ENCODE measurements around the gene EEF1G. TPM values are rescaled to one million over a fixed set of nuclear protein-coding genes. Genes with fewer than 3 reads are reported as not detected.
"Not testable (repeated sequence)": the region's sequence is repeated elsewhere in the genome, so short reads cannot be mapped to it uniquely, and the experiment has no call there.

EEF1G gene
- total and polyA plus RNA-seq, 7 donors, result 1,344 to 2,108 (median 1,779) TPM

- Histone ChIP-seq H3K36me3 (peaks cover 16 to 56% (median 42%) of the 10 kb centered on the region in 4 donors), H3K4me3 (peak within 1 kb of the TSS; percentile 57 to 83 (median 71)), H3K4me1 (peaks cover 0 to 33% (median 28%) of the 10 kb centered on the region in 4 donors), H3K9me3 (no peaks in the 10 kb centered on the region), H3K27ac (peak within 1 kb of the TSS; percentile 91 to 97 (median 97)), H3K27me3 (no peaks in the 10 kb centered on the region)
- intact Hi-C loops (cut with DNase I), result loop anchor here (2.0 kb wide), 1 partner anchor 17 kb away; no protein-coding TSS in a partner anchor
- peak; percentile 99 for DNase-seq
- TF ChIP-seq EP300 (IDR thresholded peaks at IDR 0.05) (peak in 1 of 4 donors; percentile 61), POLR2A (IDR thresholded peaks at IDR 0.05) (peak; percentile 79 to 80), POLR2AphosphoS5 (IDR thresholded peaks at IDR 0.05) (peak; percentile 94 to 98 (median 96))
- TF ChIP-seq, protein P1, sequence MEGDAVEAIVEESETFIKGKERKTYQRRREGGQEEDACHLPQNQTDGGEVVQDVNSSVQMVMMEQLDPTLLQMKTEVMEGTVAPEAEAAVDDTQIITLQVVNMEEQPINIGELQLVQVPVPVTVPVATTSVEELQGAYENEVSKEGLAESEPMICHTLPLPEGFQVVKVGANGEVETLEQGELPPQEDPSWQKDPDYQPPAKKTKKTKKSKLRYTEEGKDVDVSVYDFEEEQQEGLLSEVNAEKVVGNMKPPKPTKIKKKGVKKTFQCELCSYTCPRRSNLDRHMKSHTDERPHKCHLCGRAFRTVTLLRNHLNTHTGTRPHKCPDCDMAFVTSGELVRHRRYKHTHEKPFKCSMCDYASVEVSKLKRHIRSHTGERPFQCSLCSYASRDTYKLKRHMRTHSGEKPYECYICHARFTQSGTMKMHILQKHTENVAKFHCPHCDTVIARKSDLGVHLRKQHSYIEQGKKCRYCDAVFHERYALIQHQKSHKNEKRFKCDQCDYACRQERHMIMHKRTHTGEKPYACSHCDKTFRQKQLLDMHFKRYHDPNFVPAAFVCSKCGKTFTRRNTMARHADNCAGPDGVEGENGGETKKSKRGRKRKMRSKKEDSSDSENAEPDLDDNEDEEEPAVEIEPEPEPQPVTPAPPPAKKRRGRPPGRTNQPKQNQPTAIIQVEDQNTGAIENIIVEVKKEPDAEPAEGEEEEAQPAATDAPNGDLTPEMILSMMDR (IDR thresholded peaks at IDR 0.05), result no peak
- 0% methylated on average over 58 of the region's 58 CpGs for WGBS, 2 donors
These were observed 17.9 kb upstream of the EEF1G start, which contains the start of gene TUT1 for GRCh38 chr11:62591448-62592145. TSS of gene TUT1 (minus strand) at chr11:62591523. CDS start at chr11:62591485, 38 bp downstream.

GRCh38 chr11:62588966-62589637 is 15.4 kb upstream of the EEF1G start:
- TF ChIP-seq, protein P1 (IDR thresholded peaks at IDR 0.05), result no peak
- TF ChIP-seq POLR2A (IDR thresholded peaks at IDR 0.05) (no peak), POLR2AphosphoS5 (IDR thresholded peaks at IDR 0.05) (no peak), EP300 (IDR thresholded peaks at IDR 0.05) (no peak)
- intact Hi-C loops (cut with DNase I), result no loop called here
- Histone ChIP-seq H3K36me3 (peaks cover 0 to 55% (median 25%) of the 10 kb centered on the region in 4 donors), H3K9me3 (no peaks in the 10 kb centered on the region), H3K4me3 (no peak overlapping the region), H3K4me1 (peaks cover 0 to 33% (median 28%) of the 10 kb centered on the region in 4 donors), H3K27me3 (no peaks in the 10 kb centered on the region), H3K27ac (no peak overlapping the region)
- WGBS, 2 donors, result 68% methylated on average over 18 of the region's 18 CpGs
- DNase-seq, result no peak

DNA sequence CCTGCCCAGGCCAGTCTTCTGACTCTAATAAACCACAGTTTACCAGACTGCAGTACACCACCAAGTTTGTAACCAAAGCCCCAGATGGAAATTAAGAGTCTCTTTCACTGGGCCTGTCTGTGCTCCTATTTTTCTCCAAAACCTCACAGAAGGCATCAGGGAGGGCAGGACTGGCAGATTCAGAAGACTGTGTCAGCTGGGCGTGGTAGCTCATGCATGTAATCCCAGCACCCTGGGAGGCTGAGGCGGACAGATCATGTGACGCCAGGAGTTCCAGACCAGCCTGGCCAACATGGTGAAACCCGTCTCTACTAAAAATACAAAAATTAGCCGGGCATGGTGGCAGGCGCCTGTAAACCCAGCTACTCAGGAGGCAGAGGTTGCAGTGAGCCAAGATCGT is 11.7 kb upstream of the EEF1G start:
- DNase-seq; H3K27me3 ChIP-seq; intact Hi-C loops (cut with DNase I); H3K4me3 ChIP-seq; H3K27ac ChIP-seq; H3K9me3 ChIP-seq: not testable (repeated sequence)
- H3K4me1 ChIP-seq, result peaks cover 0 to 15% (median 5%) of the 10 kb centered on the region in 4 donors
- peaks cover 0 to 77% (median 30%) of the 10 kb centered on the region in 4 donors for H3K36me3 ChIP-seq
- 85 to 95% methylated on average over 7 of the region's 7 CpGs for WGBS, 2 donors

GRCh38 chr11:62581735-62582134 is 8.0 kb upstream of the EEF1G start:
- H3K27me3 ChIP-seq; intact Hi-C loops (cut with DNase I); H3K9me3 ChIP-seq; H3K4me1 ChIP-seq; H3K4me3 ChIP-seq; DNase-seq; H3K27ac ChIP-seq: not testable (repeated sequence)
- WGBS, 2 donors, result 97% methylated on average over 4 of the region's 4 CpGs
- H3K36me3 ChIP-seq, result peaks cover 0 to 88% (median 22%) of the 10 kb centered on the region in 4 donors

DNA sequence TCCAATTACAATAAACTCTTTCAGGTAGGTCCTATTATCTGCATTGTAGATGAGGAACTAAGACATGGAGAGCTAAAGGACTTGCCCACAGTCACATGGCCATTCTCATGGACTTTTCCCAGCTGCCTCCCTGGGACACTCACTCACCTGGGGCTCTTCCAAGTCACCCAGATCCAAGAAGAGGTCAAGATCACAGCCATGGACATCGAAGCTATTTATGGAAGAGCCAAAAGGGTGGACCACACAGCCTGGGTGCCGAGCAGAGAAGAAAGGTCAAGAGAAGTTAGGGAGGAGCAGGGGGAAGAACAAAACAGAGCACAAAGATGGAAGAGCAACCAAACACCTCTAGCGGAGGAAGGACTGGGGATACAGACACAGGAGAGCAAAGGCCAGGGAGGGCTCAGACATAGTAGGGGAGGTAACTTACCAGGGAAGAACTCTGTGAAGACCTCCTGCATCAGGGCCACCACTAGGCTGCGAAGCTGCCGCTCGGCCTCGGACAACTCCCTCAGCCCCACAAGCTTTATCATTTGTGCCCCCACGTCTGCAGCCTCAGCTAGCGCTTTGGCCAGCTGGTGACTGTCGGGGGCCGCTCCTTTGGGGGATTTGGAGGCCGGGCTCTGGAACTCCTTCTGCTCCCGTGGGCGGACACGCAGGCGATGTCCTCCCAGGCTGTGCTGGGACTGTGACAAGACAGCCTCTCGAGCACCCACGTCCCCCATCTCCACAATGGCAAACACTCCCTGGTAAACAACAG is 7.4 kb upstream of the EEF1G start:
- no peak for DNase-seq
- Histone ChIP-seq H3K27ac (no peak overlapping the region), H3K36me3 (peaks cover 0 to 88% (median 25%) of the 10 kb centered on the region in 4 donors), H3K4me1 (peaks cover 0 to 9% (median 1%) of the 10 kb centered on the region in 4 donors), H3K4me3 (no peak overlapping the region), H3K27me3 (no peaks in the 10 kb centered on the region), H3K9me3 (no peaks in the 10 kb centered on the region)
- TF ChIP-seq EP300 (IDR thresholded peaks at IDR 0.05) (no peak), POLR2A (IDR thresholded peaks at IDR 0.05) (no peak), POLR2AphosphoS5 (IDR thresholded peaks at IDR 0.05) (no peak)
- TF ChIP-seq, protein P1 (IDR thresholded peaks at IDR 0.05), result no peak
- intact Hi-C loops (cut with DNase I), result no loop called here
- 95 to 97% methylated on average over 18 of the region's 18 CpGs for WGBS, 2 donors

Measured in sigmoid colon (tissue), 7 donors.